Occipital lobe (tissue), 2 donors: ENCODE data around the gene RIBC2. TPM values are rescaled to one million over a fixed set of nuclear protein-coding genes. Genes with fewer than 3 reads are reported as not detected.
"Not testable (repeated sequence)": the region's sequence is repeated elsewhere in the genome, so short reads cannot be mapped to it uniquely, and the experiment has no call there.

Experiments
- DNase-seq: peaks from one replicate; lab custom pipeline; 2025; lab: John Stamatoyannopoulos, UW
- total RNA-seq: library from RNA; depleted of rRNA; stranded (reverse); fragments of >200 nt; gene quantifications from one replicate; pipeline ENCODE4 v1.2.3, GENCODE V29; 2014

RIBC2 gene
- total RNA-seq, 1 donor from 2014 or later: not detected

- no peak for DNase-seq
Observed at GRCh38 chr22:45448431-45448830, 34.9 kb downstream of the RIBC2 start.

GRCh38 chr22:45449442-45449841 is 35.9 kb downstream of the RIBC2 start:
- DNase-seq: not testable (repeated sequence)

GRCh38 chr22:45450101-45450785 is 36.8 kb downstream of the RIBC2 start:
- no peak for DNase-seq

- no peak for DNase-seq
Observed at GRCh38 chr22:45450921-45451651, 37.6 kb downstream of the RIBC2 start.

GRCh38 chr22:45451972-45452371 is 38.5 kb downstream of the RIBC2 start:
- no peak for DNase-seq

GRCh38 chr22:45452565-45453379 is 39.3 kb downstream of the RIBC2 start:
- DNase-seq: no peak

- DNase-seq: no peak
Observed at GRCh38 chr22:45453764-45454163, 40.3 kb downstream of the RIBC2 start.

- no peak for DNase-seq
Observed at GRCh38 chr22:45454275-45454674, 40.8 kb downstream of the RIBC2 start.

- DNase-seq: no peak
Observed at GRCh38 chr22:45455212-45455611, 41.7 kb downstream of the RIBC2 start.

- no peak for DNase-seq
Observed at GRCh38 chr22:45455621-45456020, 42.1 kb downstream of the RIBC2 start.

GRCh38 chr22:45456811-45457210 is 43.3 kb downstream of the RIBC2 start:
- no peak for DNase-seq

- no peak for DNase-seq
Observed at GRCh38 chr22:45458532-45458931, 45.0 kb downstream of the RIBC2 start.

- DNase-seq: no peak
Observed at GRCh38 chr22:45459235-45459634, 45.7 kb downstream of the RIBC2 start.

GRCh38 chr22:45460288-45461109 is 47.0 kb downstream of the RIBC2 start:
- DNase-seq: no peak

- DNase-seq: no peak
Observed at GRCh38 chr22:45462034-45462655, 48.7 kb downstream of the RIBC2 start.

- DNase-seq: not testable (repeated sequence)
Observed at GRCh38 chr22:45463691-45464090, 50.2 kb downstream of the RIBC2 start.

- no peak for DNase-seq
Observed at GRCh38 chr22:45465633-45466032, 52.1 kb downstream of the RIBC2 start.

GRCh38 chr22:45468872-45469271 is 55.4 kb downstream of the RIBC2 start:
- no peak for DNase-seq

GRCh38 chr22:45469281-45470073 is 56.0 kb downstream of the RIBC2 start:
- no peak for DNase-seq

GRCh38 chr22:45470871-45471270 is 57.4 kb downstream of the RIBC2 start:
- no peak for DNase-seq
